HG03159 (cell line): ENCODE measurements around the gene YWHAH.
"Not testable (repeated sequence)": the region's sequence is repeated elsewhere in the genome, so short reads cannot be mapped to it uniquely, and the experiment has no call there.

ENCODE experiments used
- ATAC-seq: cut with Tn5 transposase; IDR thresholded peaks from one replicate; pipeline ENCODE4 v1.9.1; 2021; ENCODE audit warnings: mild to moderate bottlenecking, moderate library complexity; ENCODE audit not compliant: unreplicated experiment

Gene YWHAH

GRCh38 chr22:31977141-31977841 lies 33.0 kb downstream of the YWHAH start:
- ATAC-seq, result no peak

GRCh38 chr22:31977939-31978338 lies 33.6 kb downstream of the YWHAH start:
- no peak for ATAC-seq

- no peak for ATAC-seq
Observed at GRCh38 chr22:31980628-31981027, 36.3 kb downstream of the YWHAH start.

- ATAC-seq, result not testable (repeated sequence)
Observed at GRCh38 chr22:31981976-31982375, 37.6 kb downstream of the YWHAH start.

- no peak for ATAC-seq
Observed at GRCh38 chr22:31983911-31984656, 39.7 kb downstream of the YWHAH start.

- ATAC-seq, result no peak
Observed at GRCh38 chr22:31987218-31987617, 42.9 kb downstream of the YWHAH start.

GRCh38 chr22:31991102-31991839 lies 46.9 kb downstream of the YWHAH start:
- no peak for ATAC-seq

GRCh38 chr22:31995046-31995445 lies 50.7 kb downstream of the YWHAH start:
- ATAC-seq, result no peak

- no peak for ATAC-seq
Observed at GRCh38 chr22:31995807-31996206, 51.5 kb downstream of the YWHAH start.

GRCh38 chr22:31998784-31999385 lies 54.5 kb downstream of the YWHAH start:
- no peak for ATAC-seq

GRCh38 chr22:32000181-32000580 lies 55.8 kb downstream of the YWHAH start:
- no peak for ATAC-seq

- ATAC-seq, result no peak
Observed at GRCh38 chr22:32005453-32005852, 61.1 kb downstream of the YWHAH start.
